Activated CD8-positive, alpha-beta memory T cell treated with anti-CD3 and anti-CD28 coated beads for 48 hours (primary cell): ENCODE data around the gene RORC.

Experiments used
- DNase-seq, 3 experiments: peaks; one replicate each; pipeline ENCODE4 v3.0.0-alpha.2; 2020; ENCODE audit warnings: low read depth in 2 of 3, low spot score in 2 of 3

RORC gene

DNA sequence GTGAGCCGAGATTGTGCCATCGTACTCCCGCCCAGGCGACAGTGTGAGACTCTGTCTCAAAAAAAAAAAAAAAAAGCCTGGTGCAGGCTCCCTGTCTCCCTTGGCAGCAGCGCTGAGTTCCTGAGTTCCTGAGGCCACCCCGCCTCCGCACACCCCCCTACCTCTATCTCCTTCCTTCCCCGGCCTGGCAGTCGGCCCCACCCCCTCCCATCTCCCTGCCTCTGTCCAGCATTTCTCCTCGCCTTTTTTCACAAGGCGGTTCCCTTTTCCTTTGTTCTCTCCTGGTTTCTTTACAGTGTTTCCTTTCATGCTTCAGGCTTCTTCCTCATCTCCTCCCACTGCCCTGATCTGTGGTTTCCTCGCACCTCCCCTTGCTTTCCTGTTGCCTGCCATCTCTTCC is 2.7 kb downstream of the RORC start:
- DNase-seq = no peak

- no peak for DNase-seq
These were observed 3.7 kb downstream of the RORC start for GRCh38 chr1:151827853-151828252.

- peak in 1 of 3 experiments; percentile 26 for DNase-seq
These were observed 5.6 kb downstream of the RORC start for GRCh38 chr1:151825751-151826660.

DNA sequence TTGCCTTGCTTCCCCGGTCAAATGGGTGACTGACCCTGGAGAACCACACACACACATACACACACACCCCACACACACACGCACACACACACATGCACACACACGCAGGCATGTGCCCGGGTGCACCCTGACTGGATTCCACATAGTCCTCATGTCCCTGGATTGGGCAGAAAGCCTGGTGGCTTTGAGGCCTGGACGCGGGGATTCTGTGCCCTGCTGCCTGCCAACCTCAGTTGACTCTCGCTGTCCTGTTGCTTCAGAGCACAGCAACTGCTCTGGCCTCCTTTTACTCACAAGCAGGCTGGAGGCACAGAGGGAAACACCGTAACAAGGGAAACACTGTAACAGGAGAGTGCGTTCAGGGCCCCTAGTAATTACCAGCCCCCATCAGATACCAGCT is 6.4 kb downstream of the RORC start:
- no peak for DNase-seq

DNA sequence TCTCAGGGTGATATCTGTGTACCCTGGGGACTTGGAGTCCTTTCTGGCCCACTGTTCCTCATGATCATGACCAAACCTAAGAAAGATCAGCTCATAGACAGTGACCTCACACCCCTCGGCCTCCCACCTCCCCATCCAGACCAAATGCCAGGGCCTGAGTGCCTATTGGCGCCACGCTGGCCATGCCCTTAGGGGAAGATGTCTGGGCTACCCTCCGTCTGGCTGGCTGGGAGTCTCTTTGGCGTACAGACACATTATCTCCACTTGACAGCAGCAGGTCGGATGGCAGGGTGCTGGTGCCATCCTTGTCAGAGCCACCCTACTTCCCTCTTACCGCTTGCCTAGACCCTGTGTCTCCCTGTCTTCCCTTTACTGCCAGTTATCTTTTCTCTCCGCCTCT is 8.4 kb downstream of the RORC start:
- DNase-seq = no peak

DNA sequence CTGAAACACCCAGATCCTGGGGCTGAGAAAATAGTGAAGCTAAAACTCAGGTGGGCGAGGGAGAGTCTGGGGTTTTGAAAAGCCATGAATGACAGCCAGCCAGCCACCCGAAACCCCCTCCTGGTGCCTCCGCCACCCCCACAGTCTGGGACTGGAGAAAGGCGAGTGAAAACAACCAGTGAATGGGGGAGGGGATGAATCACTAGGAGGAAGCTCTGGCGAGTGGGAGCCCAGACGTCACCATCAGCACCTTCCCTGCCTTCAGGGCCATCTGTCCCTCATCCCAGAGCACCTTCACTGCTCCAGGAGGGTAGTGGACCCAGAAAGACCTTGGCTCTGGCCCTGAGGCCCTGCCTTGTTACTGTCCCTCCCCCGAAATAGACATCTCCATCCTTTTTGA is 9.2 kb downstream of the RORC start:
- DNase-seq = peak in 1 of 3 experiments; percentile 44

- no peak for DNase-seq
These were observed 10.7 kb downstream of the RORC start for GRCh38 chr1:151820940-151821339.

DNA sequence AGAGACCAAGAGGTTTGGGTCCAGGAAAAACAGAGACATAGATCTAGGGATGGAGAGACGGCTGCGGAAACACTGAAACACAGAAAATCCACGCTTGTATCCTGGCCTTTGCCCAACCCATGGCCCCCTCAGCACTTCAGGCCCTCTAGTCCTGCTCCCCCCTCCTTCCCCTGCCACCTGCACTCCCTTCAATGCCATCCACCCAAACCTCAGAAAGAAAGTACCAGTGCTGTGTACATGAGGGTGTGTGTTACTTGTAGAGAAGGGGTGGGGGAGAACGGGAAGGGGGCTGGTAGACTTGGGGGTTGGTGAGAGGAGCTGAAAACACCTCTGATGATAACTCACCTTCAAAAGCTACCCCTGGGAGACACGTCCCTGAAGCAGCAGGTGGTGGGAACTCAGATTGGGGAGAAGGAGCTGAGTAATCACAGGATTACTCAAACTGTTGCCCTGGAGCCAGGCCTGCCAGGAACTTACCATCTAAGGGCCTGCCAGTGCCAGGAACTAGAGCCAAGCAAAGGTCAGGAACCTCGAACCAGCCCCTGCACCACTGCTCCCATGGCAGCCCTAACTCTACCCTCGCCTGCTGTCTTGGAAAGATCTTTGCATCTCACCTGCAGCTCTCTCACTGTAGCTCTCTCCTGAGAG is 11.5 kb downstream of the RORC start:
- DNase-seq = no peak

- DNase-seq = no peak
These were observed 12.3 kb downstream of the RORC start for GRCh38 chr1:151819227-151819835.

GRCh38 chr1:151817353-151817730 is 14.3 kb downstream of the RORC start:
- DNase-seq = no peak

DNA sequence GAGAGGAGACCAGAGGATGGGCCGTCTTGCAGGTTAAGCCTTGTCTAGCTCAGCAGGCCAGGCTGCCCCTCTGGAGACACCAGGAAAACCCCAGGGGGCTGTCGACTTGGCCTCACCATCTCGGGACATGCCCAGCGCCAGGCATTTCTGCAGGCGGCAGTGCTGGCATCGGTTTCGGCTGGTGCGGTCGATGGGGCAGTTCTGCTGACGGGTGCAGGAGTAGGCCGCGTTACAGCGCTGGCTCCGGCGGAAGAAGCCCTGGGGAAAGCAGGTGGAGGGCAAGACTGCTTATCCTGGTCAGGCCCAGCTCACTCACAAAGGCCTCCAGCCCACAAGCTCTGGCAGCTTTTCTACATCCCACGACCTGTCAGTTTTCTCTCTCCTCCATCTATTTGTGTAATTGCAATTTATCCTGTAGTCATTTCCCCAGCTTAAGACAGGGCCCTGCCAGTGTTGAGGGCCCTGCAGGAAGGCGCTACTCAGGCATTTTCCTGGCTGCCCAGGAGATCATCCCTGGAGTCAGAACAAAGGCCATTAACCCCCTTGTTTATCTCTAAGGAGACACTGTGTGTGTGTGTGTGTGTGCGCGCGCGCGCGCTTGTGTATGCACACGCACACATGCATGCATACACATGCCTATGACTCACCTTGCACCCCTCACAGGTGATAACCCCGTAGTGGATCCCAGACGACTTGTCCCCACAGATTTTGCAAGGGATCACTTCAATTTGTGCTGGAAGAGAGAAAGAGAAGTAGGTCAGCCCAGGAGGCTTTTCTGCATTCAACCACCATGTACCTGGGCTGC is 14.9 kb downstream of the RORC start:
- no peak for DNase-seq

DNA sequence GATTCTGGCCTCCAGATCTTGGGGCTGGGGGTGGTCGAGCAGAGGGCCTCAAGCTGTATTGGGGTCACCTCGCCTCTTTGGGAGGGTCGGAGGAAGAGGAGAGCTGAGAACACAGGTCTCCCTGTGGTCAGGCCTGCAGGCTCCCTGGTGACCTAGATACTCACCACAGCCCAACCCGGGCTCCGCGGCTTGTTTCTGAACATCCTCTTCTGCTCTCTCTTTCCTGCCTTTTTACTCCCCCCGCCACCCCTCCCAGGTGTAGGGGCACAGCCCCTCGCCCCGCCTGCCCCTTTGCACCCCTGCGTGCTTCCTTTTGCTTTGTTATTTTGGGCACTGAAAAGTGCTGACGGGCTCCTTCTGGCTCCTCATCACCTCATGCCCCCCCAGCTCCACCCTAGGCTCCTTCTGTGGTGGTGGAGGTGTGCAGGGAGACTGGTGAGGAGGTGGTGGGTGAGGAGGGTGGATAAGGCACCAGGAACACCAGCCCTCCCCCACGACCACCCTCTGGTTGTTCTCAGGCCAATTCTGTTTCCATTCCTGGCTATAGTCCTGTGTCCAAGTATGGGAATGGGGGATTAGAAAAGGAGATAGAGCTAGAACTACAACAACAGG is 15.8 kb downstream of the RORC start:
- DNase-seq = no peak

GRCh38 chr1:151814971-151815545 is 16.5 kb downstream of the RORC start:
- DNase-seq = no peak

DNA sequence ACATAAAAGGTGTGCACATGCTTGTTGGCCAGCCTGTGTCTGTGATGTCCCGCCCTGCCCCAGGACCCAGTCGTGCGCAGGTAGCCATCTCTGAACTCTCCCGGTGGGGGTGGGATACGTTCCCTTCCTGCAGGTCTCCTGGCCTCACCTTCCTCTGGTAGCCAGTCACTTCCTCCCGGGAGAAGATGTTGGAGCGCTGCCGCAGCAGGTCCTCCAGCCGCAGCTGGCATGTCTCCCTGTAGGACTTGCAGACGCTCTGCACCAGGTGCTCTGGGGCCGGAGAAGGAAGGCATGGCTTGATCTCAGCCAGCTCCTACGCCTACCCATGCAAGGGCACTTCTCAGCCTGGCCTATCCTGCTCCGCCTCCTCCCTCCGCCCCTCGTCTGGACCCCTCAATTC is 17.2 kb downstream of the RORC start:
- DNase-seq = no peak

DNA sequence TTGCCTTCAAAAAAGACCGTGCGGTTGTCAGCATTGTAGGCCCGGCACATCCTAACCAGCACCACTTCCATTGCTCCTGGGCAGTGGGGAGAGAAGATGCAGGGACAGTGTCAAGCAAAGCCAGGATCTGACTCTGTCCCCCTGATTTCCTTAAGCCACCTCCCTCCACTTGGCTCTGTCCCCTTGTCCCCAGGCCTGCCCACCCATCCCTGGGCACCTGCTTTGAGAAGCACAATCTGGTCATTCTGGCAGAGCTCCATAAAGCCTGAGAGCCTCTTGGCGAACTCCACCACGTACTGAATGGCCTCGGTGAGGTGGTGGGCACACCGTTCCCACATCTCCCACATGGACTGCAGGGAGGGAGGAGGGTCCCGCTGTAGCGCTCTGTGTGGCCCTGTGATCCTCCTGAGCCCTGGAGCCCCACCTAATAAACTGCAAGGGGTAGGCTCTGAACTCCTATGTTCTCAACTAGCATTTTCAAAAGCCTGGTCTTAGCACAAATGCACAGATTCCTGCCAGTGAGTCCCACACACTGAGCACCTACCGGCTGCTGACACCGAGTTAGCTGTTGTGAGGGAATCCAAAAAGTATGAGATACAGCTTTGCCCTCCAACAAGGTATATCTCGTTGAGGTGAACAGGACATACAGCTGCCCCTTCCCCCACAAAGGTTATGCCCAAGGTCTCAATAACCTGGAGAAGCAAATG is 18.2 kb downstream of the RORC start:
- DNase-seq = no peak

- DNase-seq = no peak
These were observed 20.4 kb downstream of the RORC start for GRCh38 chr1:151811181-151811580.

GRCh38 chr1:151809985-151810556 is 21.5 kb downstream of the RORC start:
- no peak for DNase-seq

GRCh38 chr1:151809290-151809984 is 22.2 kb downstream of the RORC start:
- DNase-seq = no peak

DNA sequence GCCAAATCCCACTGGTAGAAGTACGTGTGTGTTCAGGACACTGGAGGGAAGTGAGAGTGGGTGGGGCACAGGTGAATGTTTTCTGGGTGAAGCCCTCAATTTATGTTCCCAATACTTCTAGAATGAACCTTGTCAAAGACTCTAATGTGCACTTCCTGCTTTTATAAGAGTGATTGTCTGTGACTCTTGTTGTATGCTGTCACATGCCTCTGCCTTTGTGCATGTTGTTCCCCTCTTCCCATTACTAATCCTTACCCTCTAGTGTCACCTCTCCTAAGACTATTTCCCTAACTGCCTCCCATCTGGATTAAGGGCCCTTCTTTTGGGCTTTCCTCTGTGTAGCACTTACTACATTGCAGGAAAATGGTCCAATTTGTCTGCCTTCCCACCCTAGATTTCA is 23.8 kb downstream of the RORC start:
- no peak for DNase-seq
